ENCODE results near the gene CCNL2.
"Not testable (repeated sequence)": the region's sequence is repeated elsewhere in the genome, so short reads cannot be mapped to it uniquely, and the experiment has no call there.

Gene CCNL2

DNA sequence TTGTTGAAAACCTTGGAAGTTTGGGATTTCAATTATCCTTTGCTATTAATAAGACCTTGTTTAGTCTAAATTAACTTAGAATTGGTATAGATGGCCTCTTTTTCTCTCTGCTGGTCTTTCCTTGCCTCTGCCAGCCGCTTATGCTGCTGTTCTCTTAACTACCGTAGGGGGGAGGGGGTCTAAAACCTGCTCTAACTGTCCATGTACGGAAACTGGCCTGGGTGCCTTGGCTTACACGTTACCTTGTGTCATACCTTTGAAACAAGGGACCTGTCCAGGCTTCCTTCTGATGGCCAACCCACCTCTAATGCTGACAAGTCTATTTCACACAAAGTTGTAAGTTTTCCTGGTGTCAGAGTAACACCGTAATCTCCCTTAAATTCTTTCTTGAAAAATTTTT lies 18.3 kb upstream of the CCNL2 start:
- H3K9me3 ChIP-seq (replicated peaks; ENCODE audit: insufficient read depth, low read length); H3K9me2 ChIP-seq (replicated peaks; ENCODE audit: insufficient read depth, low read length); H4K20me1 ChIP-seq (ENCODE audit: insufficient read depth, low read length); H3K4me1 ChIP-seq (ENCODE audit: low read length); H3F3A ChIP-seq (ENCODE audit: insufficient read depth, low read length); H3K9ac ChIP-seq (ENCODE audit: low read length); H3K27me3 ChIP-seq (replicated peaks; ENCODE audit: insufficient read depth, low read length); H3K36me3 ChIP-seq (replicated peaks; ENCODE audit: insufficient read depth, low read length); H3K79me2 ChIP-seq (ENCODE audit: low read length): not testable (repeated sequence)
- peak; percentile 12; the same call in 1 of the 2 replicates for TF ChIP-seq CTCF (IDR thresholded peaks at IDR 0.05; ENCODE audit: low read length)
- peak overlapping the region; percentile 30 for H3K4me3 ChIP-seq (ENCODE audit: low read length)
- peak overlapping the region; percentile 60 for H2AFZ ChIP-seq (ENCODE audit: low read length)
- peak overlapping the region; percentile 0; the same call in 1 of the 2 replicates for H3K27ac ChIP-seq (ENCODE audit: low read length)
- peak overlapping the region; percentile 39; the same call in 1 of the 2 replicates for H3K4me2 ChIP-seq (ENCODE audit: low read depth, low read length)
- DNase-seq, result peak; percentile 64

DNA sequence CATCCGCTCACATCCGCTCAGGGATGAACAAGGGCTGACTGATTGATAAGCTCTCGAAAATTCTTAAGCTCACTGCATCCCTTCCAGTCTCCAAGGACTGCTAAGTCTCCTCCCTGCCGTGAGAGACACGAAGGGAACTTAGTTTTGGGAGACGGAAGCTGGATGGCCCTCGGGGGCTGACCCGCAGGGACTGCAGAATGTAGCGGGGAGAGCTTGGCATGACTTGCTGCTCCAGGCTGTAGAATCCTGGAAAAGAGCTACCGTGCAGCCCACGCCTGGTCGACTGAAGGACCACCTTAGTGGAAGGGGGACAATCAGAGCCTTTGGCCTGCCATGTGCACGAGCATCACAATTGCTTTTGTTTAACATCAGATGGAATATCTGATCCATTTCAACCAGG lies 16.6 kb upstream of the CCNL2 start:
- Histone ChIP-seq H3K27me3 (replicated peaks; ENCODE audit: insufficient read depth, low read length) (no peaks in the 10 kb centered on the region), H2AFZ (ENCODE audit: low read length) (no peak overlapping the region), H3F3A (ENCODE audit: insufficient read depth, low read length) (no peaks in the 10 kb centered on the region), H3K9me3 (replicated peaks; ENCODE audit: insufficient read depth, low read length) (no peaks in the 10 kb centered on the region), H4K20me1 (ENCODE audit: insufficient read depth, low read length) (no peaks in the 10 kb centered on the region), H3K79me2 (ENCODE audit: low read length) (no peaks in the 10 kb centered on the region), H3K4me1 (ENCODE audit: low read length) (peaks cover 8% of the 10 kb centered on the region), H3K36me3 (replicated peaks; ENCODE audit: insufficient read depth, low read length) (no peaks in the 10 kb centered on the region), H3K9me2 (replicated peaks; ENCODE audit: insufficient read depth, low read length) (no peaks in the 10 kb centered on the region), H3K4me3 (ENCODE audit: low read length) (no peak overlapping the region), H3K4me2 (ENCODE audit: low read depth, low read length) (no peak overlapping the region), H3K9ac (ENCODE audit: low read length) (no peak overlapping the region), H3K27ac (ENCODE audit: low read length) (no peak overlapping the region)
- TF ChIP-seq EZH2phosphoT487 (IDR thresholded peaks at IDR 0.05; ENCODE audit: low read length) (no peak), CTCF (IDR thresholded peaks at IDR 0.05; ENCODE audit: low read length) (no peak), EZH2 (optimal IDR thresholded peaks at IDR 0.05; ENCODE audit: low read depth, low read length) (no peak)
- no peak for DNase-seq

DNA sequence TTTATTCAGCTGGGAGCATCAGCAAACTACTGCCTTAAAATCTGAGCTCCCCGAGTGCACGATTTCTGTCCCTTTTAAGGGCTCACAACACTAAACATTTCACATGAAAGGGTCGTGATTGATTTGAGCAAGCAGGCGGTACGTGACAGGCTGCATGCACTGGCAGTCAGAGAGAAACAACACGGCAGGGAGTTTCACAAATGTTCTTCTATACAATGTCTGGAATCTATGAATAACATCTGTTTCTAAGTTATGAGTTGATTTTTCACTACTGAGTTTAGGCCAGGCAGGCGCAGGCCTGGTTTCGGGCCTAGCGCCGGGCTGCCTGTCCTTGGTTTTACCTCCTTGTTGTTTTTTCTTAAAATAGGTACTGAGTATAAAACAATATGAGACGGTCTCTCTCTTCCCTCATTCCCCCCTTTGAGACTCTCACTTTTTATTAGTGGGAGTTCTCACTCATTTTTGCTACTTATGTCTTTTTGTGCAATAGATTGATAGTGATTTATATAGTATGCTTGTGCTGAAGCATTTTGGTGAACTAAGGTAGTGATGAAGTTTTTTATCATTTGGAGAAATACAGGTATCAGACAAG lies 13.3 kb upstream of the CCNL2 start:
- not testable (repeated sequence) for DNase-seq; H4K20me1 ChIP-seq (ENCODE audit: insufficient read depth, low read length); H3K27ac ChIP-seq (ENCODE audit: low read length); H3K36me3 ChIP-seq (replicated peaks; ENCODE audit: insufficient read depth, low read length); H3K9ac ChIP-seq (ENCODE audit: low read length); H3K4me3 ChIP-seq (ENCODE audit: low read length); H2AFZ ChIP-seq (ENCODE audit: low read length); H3F3A ChIP-seq (ENCODE audit: insufficient read depth, low read length); H3K9me3 ChIP-seq (replicated peaks; ENCODE audit: insufficient read depth, low read length); H3K9me2 ChIP-seq (replicated peaks; ENCODE audit: insufficient read depth, low read length); H3K4me2 ChIP-seq (ENCODE audit: low read depth, low read length); H3K27me3 ChIP-seq (replicated peaks; ENCODE audit: insufficient read depth, low read length); H3K4me1 ChIP-seq (ENCODE audit: low read length)
- H3K79me2 ChIP-seq (ENCODE audit: low read length), result peaks cover 21% of the 10 kb centered on the region

GRCh38 chr1:1411626-1412025 lies 12.5 kb upstream of the CCNL2 start:
- H3K27me3 ChIP-seq (replicated peaks; ENCODE audit: insufficient read depth, low read length), result no peaks in the 10 kb centered on the region
- H3K79me2 ChIP-seq (ENCODE audit: low read length), result peaks cover 29% of the 10 kb centered on the region
- no peaks in the 10 kb centered on the region for H3K9me2 ChIP-seq (replicated peaks; ENCODE audit: insufficient read depth, low read length)
- H3K4me1 ChIP-seq (ENCODE audit: low read length), result 0 out of 2 replicates have a peak, but pooled peaks cover 5% of the 10 kb centered on the region
- no peak overlapping the region for H3K27ac ChIP-seq (ENCODE audit: low read length)
- H3K9ac ChIP-seq (ENCODE audit: low read length), result no peak overlapping the region
- DNase-seq, result no peak
- TF ChIP-seq CTCF (IDR thresholded peaks at IDR 0.05; ENCODE audit: low read length), result no peak
- TF ChIP-seq EZH2phosphoT487 (IDR thresholded peaks at IDR 0.05; ENCODE audit: low read length), result no peak
- TF ChIP-seq EZH2 (optimal IDR thresholded peaks at IDR 0.05; ENCODE audit: low read depth, low read length), result no peak
- no peak overlapping the region for H3K4me2 ChIP-seq (ENCODE audit: low read depth, low read length)
- no peaks in the 10 kb centered on the region for H3K36me3 ChIP-seq (replicated peaks; ENCODE audit: insufficient read depth, low read length)
- H3K9me3 ChIP-seq (replicated peaks; ENCODE audit: insufficient read depth, low read length), result no peaks in the 10 kb centered on the region
- no peak overlapping the region for H2AFZ ChIP-seq (ENCODE audit: low read length)
- peaks cover 3% of the 10 kb centered on the region; the same call in 1 of the 2 replicates for H3F3A ChIP-seq (ENCODE audit: insufficient read depth, low read length)
- H3K4me3 ChIP-seq (ENCODE audit: low read length), result no peak overlapping the region
- H4K20me1 ChIP-seq (ENCODE audit: insufficient read depth, low read length), result no peaks in the 10 kb centered on the region

DNA sequence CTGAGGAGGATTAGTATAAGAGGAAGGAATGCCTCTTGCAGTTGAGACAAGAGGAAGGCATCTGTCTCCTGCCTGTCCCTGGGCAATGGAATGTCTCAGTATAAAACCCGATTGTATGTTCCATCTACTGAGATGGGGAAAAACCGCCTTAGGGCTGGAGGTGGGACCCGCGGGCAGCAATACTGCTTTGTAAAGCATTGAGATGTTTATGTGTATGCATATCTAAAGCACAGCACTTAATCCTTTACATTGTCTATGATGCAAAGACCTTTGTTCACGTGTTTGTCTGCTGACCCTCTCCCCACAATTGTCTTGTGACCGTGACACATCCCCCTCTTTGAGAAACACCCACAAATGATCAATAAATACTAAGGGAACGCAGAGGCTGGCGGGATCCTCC lies 11.1 kb upstream of the CCNL2 start:
- not testable (repeated sequence) for H3K27me3 ChIP-seq (replicated peaks; ENCODE audit: insufficient read depth, low read length); H3K9me3 ChIP-seq (replicated peaks; ENCODE audit: insufficient read depth, low read length); H3K4me3 ChIP-seq (ENCODE audit: low read length); H3K4me2 ChIP-seq (ENCODE audit: low read depth, low read length); H3K27ac ChIP-seq (ENCODE audit: low read length); H3K9ac ChIP-seq (ENCODE audit: low read length); H3K9me2 ChIP-seq (replicated peaks; ENCODE audit: insufficient read depth, low read length); H2AFZ ChIP-seq (ENCODE audit: low read length); H3K36me3 ChIP-seq (replicated peaks; ENCODE audit: insufficient read depth, low read length); H4K20me1 ChIP-seq (ENCODE audit: insufficient read depth, low read length); H3K4me1 ChIP-seq (ENCODE audit: low read length); H3F3A ChIP-seq (ENCODE audit: insufficient read depth, low read length); DNase-seq
- H3K79me2 ChIP-seq (ENCODE audit: low read length), result peaks cover 43% of the 10 kb centered on the region
